Measurements from ENCODE around the gene VPS35.

The VPS35 gene

GRCh38 chr16:46730801-46731690, 42.1 kb upstream of the VPS35 start:
- no peak for DNase-seq (ENCODE audit: low read depth)
- no peak overlapping the region for H3K4me3 ChIP-seq (ENCODE audit: control insufficient read depth, low read depth, low read length)
- no peak for TF ChIP-seq CTCF (conservative IDR thresholded peaks at IDR 0.05; ENCODE audit: control insufficient read depth, insufficient read depth, low read depth, low read length)

DNA sequence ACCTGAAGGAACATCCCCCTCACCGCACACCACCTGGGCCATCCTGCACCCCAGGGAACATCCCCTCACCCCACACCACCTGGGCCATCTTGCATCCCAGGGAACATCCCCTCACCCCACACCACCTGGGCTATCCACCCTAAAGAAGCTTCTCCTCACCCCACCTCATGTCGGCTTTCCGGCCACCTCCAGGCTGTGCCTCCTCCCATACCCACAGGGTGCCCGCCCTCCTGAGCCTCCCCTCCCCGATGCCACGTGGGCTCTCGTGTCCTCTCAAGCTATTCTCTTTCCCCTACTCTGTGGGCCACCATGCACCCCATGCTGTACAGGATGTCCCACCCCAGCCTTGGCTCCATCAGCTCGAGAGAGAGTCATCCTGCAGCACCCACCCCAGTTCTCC, 41.1 kb upstream of the VPS35 start:
- H3K4me3 ChIP-seq (ENCODE audit: control insufficient read depth, low read depth, low read length) = no peak overlapping the region
- no peak for TF ChIP-seq CTCF (conservative IDR thresholded peaks at IDR 0.05; ENCODE audit: control insufficient read depth, insufficient read depth, low read depth, low read length)
- no peak for DNase-seq (ENCODE audit: low read depth)

DNA sequence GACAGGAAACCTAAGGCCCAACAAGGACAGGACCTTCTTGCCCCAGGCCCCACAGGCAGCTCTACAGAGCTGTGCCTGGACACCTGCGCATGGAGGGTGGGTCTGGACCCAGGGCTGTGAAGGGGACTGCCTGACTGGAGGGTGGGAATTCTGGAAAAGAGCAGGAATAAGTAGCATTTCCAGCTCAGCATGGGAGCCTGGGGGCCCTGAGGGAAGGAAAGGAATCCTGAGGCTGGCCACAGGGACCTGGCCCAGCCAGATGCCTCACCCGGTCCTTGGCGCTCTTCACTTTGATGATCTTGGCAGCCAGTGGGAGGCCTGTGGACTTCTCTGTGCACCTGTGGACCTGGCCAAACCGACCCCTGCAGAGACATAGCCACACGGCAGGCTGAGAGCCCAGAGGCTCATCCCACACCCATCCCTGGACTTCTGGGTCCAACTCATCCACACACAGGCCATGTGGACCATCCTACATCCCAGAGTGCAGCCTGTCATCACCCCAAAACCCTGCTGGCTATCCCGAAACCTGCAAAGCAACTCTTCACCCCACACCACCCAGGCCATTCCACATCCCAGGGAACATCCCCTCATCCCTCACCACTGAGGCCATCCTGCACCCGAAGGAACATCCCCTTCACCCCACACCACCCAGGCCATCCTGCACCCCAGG, 40.5 kb upstream of the VPS35 start:
- H3K4me3 ChIP-seq (ENCODE audit: control insufficient read depth, low read depth, low read length) = no peak overlapping the region
- no peak for TF ChIP-seq CTCF (conservative IDR thresholded peaks at IDR 0.05; ENCODE audit: control insufficient read depth, insufficient read depth, low read depth, low read length)
- no peak for DNase-seq (ENCODE audit: low read depth)

GRCh38 chr16:46728806-46729205, 39.8 kb upstream of the VPS35 start:
- no peak for TF ChIP-seq CTCF (conservative IDR thresholded peaks at IDR 0.05; ENCODE audit: control insufficient read depth, insufficient read depth, low read depth, low read length)
- H3K4me3 ChIP-seq (ENCODE audit: control insufficient read depth, low read depth, low read length) = no peak overlapping the region
- no peak for DNase-seq (ENCODE audit: low read depth)

GRCh38 chr16:46727630-46728029, 38.7 kb upstream of the VPS35 start:
- no peak for DNase-seq (ENCODE audit: low read depth)
- no peak overlapping the region for H3K4me3 ChIP-seq (ENCODE audit: control insufficient read depth, low read depth, low read length)
- TF ChIP-seq CTCF (conservative IDR thresholded peaks at IDR 0.05; ENCODE audit: control insufficient read depth, insufficient read depth, low read depth, low read length) = no peak

GRCh38 chr16:46727184-46727583, 38.2 kb upstream of the VPS35 start:
- DNase-seq (ENCODE audit: low read depth) = no peak
- no peak overlapping the region for H3K4me3 ChIP-seq (ENCODE audit: control insufficient read depth, low read depth, low read length)
- no peak for TF ChIP-seq CTCF (conservative IDR thresholded peaks at IDR 0.05; ENCODE audit: control insufficient read depth, insufficient read depth, low read depth, low read length)

Data from fibroblast of mammary gland (primary cell).